Sigmoid colon (tissue), 7 donors: ENCODE measurements around the gene ACTR5. TPM values are rescaled to one million over a fixed set of nuclear protein-coding genes. Genes with fewer than 3 reads are reported as not detected.

Experiments used
- DNase-seq: peaks from one replicate; pipeline ENCODE4 v3.0.0-alpha.2; 2019
- H3K27ac ChIP-seq, 4 donors: fragments of 200-600 bp; sonication (generic); one replicate each; pipeline ENCODE4 v1.5.1; 2016 to 2019; ENCODE audit warnings: mild to moderate bottlenecking in 1 of 4
- H3K27me3 ChIP-seq, 3 donors: fragments of 200-600 bp; sonication (generic); one replicate each; pipeline ENCODE4 v1.5.1; 2019; ENCODE audit warnings: mild to moderate bottlenecking in 1 of 3
- H3K36me3 ChIP-seq, 4 donors: fragments of 200-600 bp; sonication (generic); one replicate each; pipeline ENCODE4 v1.5.1; 2016 to 2019
- H3K4me1 ChIP-seq, 4 donors: fragments of 200-600 bp; sonication (generic); one replicate each; pipeline ENCODE4 v1.5.1; 2017 to 2019
- H3K4me3 ChIP-seq, 4 donors: fragments of 200-600 bp; sonication (generic); one replicate each; pipeline ENCODE4 v1.5.1; 2017 to 2019; ENCODE audit warnings: mild to moderate bottlenecking in 2 of 4, moderate library complexity in 1 of 4
- H3K9me3 ChIP-seq, 4 donors: fragments of 200-600 bp in 3 of 4; sonication (generic) in 3 of 4; one replicate each; pipeline versions ENCODE4 v1.5.1 to v1.6.1; 2013 to 2019
- EP300 ChIP-seq, 4 donors: sonication (generic); formaldehyde crosslinking; IDR thresholded peaks; one replicate each; pipeline ENCODE4 v1.6.1; 2017; ENCODE audit warnings: antibody characterized with exemption in 4 of 4
- POLR2A ChIP-seq, 2 donors: fragments of 450-650 bp; IDR thresholded peaks; one replicate each; pipeline ENCODE4 v1.6.1; 2016; ENCODE audit warnings: antibody characterized with exemption in 2 of 2, mild to moderate bottlenecking in 2 of 2, moderate library complexity in 2 of 2
- POLR2AphosphoS5 ChIP-seq, 4 donors: sonication (generic); formaldehyde crosslinking; IDR thresholded peaks; one replicate each; pipeline ENCODE4 v1.6.1; 2017; ENCODE audit warnings: antibody characterized with exemption in 4 of 4
- WGBS, 2 donors: extraction: QIAGEN DNeasy Blood & Tissue Kit; methylation state at CpG; one replicate each; pipeline ENCODE4 v1.1.7; 2013; 5-methylcytosine and 5-hydroxymethylcytosine counted together
- intact Hi-C: fragments of 100-400 bp; cut with DNase I; formaldehyde crosslinking; loops from one replicate; pipeline ENCODE4 v1.15.1; 2023
- polyA plus RNA-seq, 3 donors: library from polyadenylated mRNA; stranded (reverse); fragments of 200-250 nt; gene quantifications; one replicate each; pipeline ENCODE4 v1.2.3, GENCODE V29; 2013
- total RNA-seq, 4 donors: library from RNA; depleted of rRNA; stranded (reverse); fragments of >200 nt; gene quantifications; one replicate each; pipeline ENCODE4 v1.1.0, GENCODE V29; 2016
- TF ChIP-seq, protein P1 (sequence below), 4 experiments: fragments of 450-650 bp in 3 of 4; fragments of 200-600 bp in 1 of 4; IDR thresholded peaks; one replicate each; pipeline ENCODE4 v1.5.1; 2016 to 2019; ENCODE audit warnings: antibody characterized with exemption in 4 of 4, mild to moderate bottlenecking in 3 of 4, moderate library complexity in 2 of 4
- donor health status: healthy with polysubstance abuse.
- donor health status: Bipolar disorder and iron deficiency.
- donor health status: healthy.

The ACTR5 gene
- total and polyA plus RNA-seq, 7 donors = 1.8 to 10.0 (median 6.4) TPM

DNA sequence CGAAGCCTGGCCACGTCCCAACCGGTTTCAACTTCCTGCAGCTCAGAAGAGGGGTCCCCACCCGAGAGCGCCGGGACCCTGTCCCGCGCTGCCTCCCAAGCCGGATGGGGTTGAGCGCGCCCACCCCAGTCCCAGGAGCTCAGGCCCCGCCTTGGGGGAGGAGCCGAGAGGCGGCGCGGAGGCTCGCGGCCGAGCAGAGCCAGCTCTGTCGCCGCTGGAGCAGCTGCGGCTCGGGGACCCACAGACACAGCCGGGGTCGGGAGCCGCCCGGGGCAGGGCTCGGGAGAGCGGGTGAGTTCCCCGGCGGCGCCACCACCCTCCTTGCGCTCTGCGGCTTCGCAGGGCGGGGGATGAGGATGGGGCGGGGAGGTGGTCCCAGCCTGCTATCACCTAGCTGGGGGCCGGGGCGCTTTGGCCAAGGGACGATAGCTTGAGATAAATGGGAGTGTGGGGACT, 57.3 kb downstream of the ACTR5 start, which contains the start of gene PPP1R16B:
Gene PPP1R16B, plus strand, starts transcription at position 196 of the 456 bp plus-strand sequence. CDS start 30,229 bp downstream, outside the sequence.
- H3K27ac ChIP-seq = peak within 1 kb of the TSS; percentile 28 to 56 (median 42)
- 1 to 8% methylated on average over 40 of the region's 40 CpGs for WGBS, 2 donors
- TF ChIP-seq POLR2AphosphoS5 (IDR thresholded peaks at IDR 0.05) (peak in 2 of 4 donors; percentile 12 to 17), EP300 (IDR thresholded peaks at IDR 0.05) (no peak), POLR2A (IDR thresholded peaks at IDR 0.05) (no peak)
- TF ChIP-seq, protein P1, sequence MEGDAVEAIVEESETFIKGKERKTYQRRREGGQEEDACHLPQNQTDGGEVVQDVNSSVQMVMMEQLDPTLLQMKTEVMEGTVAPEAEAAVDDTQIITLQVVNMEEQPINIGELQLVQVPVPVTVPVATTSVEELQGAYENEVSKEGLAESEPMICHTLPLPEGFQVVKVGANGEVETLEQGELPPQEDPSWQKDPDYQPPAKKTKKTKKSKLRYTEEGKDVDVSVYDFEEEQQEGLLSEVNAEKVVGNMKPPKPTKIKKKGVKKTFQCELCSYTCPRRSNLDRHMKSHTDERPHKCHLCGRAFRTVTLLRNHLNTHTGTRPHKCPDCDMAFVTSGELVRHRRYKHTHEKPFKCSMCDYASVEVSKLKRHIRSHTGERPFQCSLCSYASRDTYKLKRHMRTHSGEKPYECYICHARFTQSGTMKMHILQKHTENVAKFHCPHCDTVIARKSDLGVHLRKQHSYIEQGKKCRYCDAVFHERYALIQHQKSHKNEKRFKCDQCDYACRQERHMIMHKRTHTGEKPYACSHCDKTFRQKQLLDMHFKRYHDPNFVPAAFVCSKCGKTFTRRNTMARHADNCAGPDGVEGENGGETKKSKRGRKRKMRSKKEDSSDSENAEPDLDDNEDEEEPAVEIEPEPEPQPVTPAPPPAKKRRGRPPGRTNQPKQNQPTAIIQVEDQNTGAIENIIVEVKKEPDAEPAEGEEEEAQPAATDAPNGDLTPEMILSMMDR (IDR thresholded peaks at IDR 0.05) = no peak
- DNase-seq = no peak
- peaks cover 0 to 26% (median 20%) of the 10 kb centered on the region in 4 donors for H3K4me1 ChIP-seq
- peaks cover 19 to 53% (median 43%) of the 10 kb centered on the region in 3 donors for H3K27me3 ChIP-seq
- intact Hi-C loops = no loop called here
- no peaks in the 10 kb centered on the region for H3K9me3 ChIP-seq
- peak within 1 kb of the TSS; percentile 22 to 61 (median 47) for H3K4me3 ChIP-seq
- H3K36me3 ChIP-seq = no peaks in the 10 kb centered on the region

DNA sequence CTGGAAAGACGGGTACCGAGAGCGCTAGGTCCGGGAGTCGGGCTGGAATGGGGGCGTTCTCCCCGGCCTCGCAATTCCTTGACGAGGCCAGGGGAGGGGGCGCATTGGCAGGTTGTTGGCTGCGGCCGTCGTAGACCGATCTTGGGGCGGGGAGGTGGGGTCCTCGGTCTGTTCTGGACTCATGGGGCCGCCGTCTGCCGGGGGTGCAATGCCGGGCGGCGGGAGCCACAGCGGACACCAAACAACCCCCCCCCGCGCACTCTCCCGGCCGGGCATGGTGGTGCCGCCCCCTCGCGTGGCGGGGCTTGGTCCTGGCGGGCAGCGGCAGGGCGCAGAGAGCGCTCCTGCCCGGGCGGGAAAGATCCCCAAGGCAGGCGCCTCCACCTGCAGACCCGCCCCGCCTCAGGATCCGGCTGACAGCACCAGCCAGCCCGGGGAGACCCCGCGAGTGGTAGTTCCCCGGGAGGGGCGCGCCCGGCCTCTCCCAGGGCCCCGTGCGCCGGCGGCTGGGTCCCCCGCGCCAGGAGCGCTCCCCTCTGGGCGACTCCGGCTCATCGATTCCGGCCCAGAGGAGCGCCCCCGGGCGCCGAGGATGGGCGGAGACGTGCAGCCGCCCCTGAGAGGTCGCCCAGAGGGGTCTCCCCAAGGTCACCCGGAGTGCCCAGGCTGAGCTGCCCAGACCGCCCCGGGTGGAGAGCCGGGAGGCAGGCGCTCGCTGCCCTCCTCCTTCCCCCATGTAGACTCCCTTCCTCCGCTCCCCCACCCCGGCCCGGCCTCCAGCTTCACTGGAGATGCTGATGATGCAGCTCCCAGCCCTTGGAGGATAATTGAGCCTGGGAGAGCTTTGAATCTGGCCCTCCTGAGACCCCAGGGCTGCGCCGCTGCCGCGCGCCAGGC, 57.9 kb downstream of the ACTR5 start:
- WGBS, 2 donors = 1 to 4% methylated on average over 81 of the region's 81 CpGs
- intact Hi-C loops = no loop called here
- DNase-seq = no peak
- Histone ChIP-seq H3K36me3 (no peaks in the 10 kb centered on the region), H3K9me3 (no peaks in the 10 kb centered on the region), H3K27ac (peak overlapping the region; percentile 28 to 56 (median 42)), H3K27me3 (peaks cover 19 to 53% (median 43%) of the 10 kb centered on the region in 3 donors), H3K4me1 (peaks cover 0 to 26% (median 20%) of the 10 kb centered on the region in 4 donors), H3K4me3 (peak overlapping the region; percentile 22 to 61 (median 47))
- TF ChIP-seq, protein P1 (IDR thresholded peaks at IDR 0.05) = no peak
- no peak for TF ChIP-seq POLR2AphosphoS5 (IDR thresholded peaks at IDR 0.05)
- TF ChIP-seq POLR2A (IDR thresholded peaks at IDR 0.05) = no peak
- no peak for TF ChIP-seq EP300 (IDR thresholded peaks at IDR 0.05)

DNA sequence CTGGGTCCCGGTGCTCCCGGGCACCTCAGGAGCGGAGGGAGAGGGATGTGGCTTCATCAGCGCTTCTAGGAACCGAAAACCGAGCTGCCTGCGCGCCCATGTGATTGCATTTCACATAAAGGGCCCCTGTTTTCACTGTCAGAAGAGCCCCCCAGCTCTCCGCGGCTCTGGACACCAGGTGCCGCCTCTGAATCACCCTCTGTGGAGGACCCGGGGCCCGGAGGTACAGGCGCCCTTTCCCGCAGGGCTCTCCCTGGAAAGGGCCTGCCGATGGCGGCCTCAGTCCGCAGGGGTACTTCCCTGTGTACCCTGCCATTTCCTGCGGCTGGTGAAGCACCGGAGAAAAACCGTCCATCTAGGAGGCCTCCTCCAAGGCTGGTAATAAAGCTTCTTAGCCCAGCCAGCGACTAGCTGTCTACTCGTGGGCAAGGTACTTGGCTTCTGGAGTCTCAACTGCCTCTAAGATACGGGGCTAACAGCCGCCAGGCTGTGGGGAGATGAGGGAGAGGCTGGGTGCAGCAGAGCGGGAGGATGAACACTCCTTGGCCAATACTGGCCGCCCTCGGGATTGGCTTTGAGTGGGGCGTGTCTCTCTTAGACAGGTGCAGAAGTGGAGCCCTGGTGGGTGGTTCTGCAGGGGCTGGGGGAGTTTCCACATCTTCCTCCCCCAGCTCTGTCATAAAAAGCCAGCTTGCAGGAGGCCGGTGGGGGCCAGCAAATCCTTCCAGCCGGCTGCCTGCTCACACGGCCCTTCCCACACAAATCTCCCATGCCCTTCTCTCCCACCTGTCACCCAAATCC, 58.8 kb downstream of the ACTR5 start:
- Histone ChIP-seq H3K36me3 (no peaks in the 10 kb centered on the region), H3K27me3 (peaks cover 19 to 53% (median 43%) of the 10 kb centered on the region in 3 donors), H3K9me3 (no peaks in the 10 kb centered on the region), H3K4me3 (peak overlapping the region in 3 of 4 donors; percentile 39 to 61 (median 55)), H3K27ac (peak overlapping the region in 1 of 4 donors; percentile 54), H3K4me1 (peaks cover 0 to 26% (median 20%) of the 10 kb centered on the region in 4 donors)
- WGBS, 2 donors = 6 to 10% methylated on average over 32 of the region's 32 CpGs
- TF ChIP-seq, protein P1 (IDR thresholded peaks at IDR 0.05) = no peak
- no peak for TF ChIP-seq POLR2AphosphoS5 (IDR thresholded peaks at IDR 0.05)
- no peak for TF ChIP-seq EP300 (IDR thresholded peaks at IDR 0.05)
- intact Hi-C loops = no loop called here
- DNase-seq = no peak

DNA sequence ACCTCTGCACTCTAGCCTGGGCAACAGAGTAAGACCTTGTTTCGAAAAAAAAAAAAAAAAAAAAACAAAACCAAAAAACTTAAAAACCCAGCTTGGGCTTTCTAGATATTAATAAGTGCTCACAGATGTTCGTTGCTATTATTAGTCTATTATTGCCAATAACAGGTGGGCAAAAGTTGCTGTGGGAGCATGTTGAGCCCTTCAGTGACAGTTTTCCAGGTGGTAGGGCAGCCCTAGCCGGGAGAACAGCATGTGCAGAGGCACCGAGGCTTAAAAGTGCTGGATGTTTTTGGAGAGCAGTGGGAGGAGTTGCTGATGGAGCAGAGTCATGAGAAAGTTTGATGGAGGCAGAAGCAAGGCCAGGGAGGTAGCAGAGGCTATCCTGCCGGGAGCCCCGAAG, 61.7 kb downstream of the ACTR5 start:
- no peak for TF ChIP-seq POLR2AphosphoS5 (IDR thresholded peaks at IDR 0.05)
- TF ChIP-seq, protein P1 (IDR thresholded peaks at IDR 0.05) = no peak
- TF ChIP-seq POLR2A (IDR thresholded peaks at IDR 0.05) = no peak
- no peak for TF ChIP-seq EP300 (IDR thresholded peaks at IDR 0.05)
- intact Hi-C loops = no loop called here
- Histone ChIP-seq H3K9me3 (no peaks in the 10 kb centered on the region), H3K4me1 (peaks cover 0 to 24% (median 20%) of the 10 kb centered on the region in 4 donors), H3K36me3 (no peaks in the 10 kb centered on the region), H3K4me3 (no peak overlapping the region), H3K27me3 (peaks cover 19 to 47% (median 43%) of the 10 kb centered on the region in 3 donors), H3K27ac (no peak overlapping the region)
- WGBS, 2 donors = 57 to 58% methylated on average over 6 of the region's 6 CpGs
- no peak for DNase-seq
